ENCODE measurements around the gene CD2AP.

- TF ChIP-seq EZH2 (IDR thresholded peaks at IDR 0.05; ENCODE audit: insufficient read depth, poor library complexity, severe bottlenecking) (no peak), EZH2phosphoT487 (IDR thresholded peaks at IDR 0.05; ENCODE audit: insufficient read depth, low read depth) (no peak)
Observed at GRCh38 chr6:47563162-47563561, 85.6 kb downstream of the CD2AP start.
